Measurements from ENCODE around the gene NPAS1. TPM values are rescaled to one million over a fixed set of nuclear protein-coding genes. Genes with fewer than 3 reads are reported as not detected.

Gene NPAS1
- total and polyA plus RNA-seq, 2 donors, result 0.16 to 0.18 TPM

GRCh38 chr19:47057328-47057727 lies 37.7 kb downstream of the NPAS1 start:
- DNase-seq (ENCODE audit: extremely low spot score), result peak; percentile 10
- Histone ChIP-seq H3K27ac (ENCODE audit: low read depth) (no peak overlapping the region), H3K4me1 (ENCODE audit: insufficient read depth) (no peaks in the 10 kb centered on the region), H3K36me3 (ENCODE audit: insufficient read depth) (no peaks in the 10 kb centered on the region), H3K4me3 (ENCODE audit: low read depth, low read length) (no peak overlapping the region)
- 56% methylated on average over 2 of the region's 2 CpGs for WGBS

DNA sequence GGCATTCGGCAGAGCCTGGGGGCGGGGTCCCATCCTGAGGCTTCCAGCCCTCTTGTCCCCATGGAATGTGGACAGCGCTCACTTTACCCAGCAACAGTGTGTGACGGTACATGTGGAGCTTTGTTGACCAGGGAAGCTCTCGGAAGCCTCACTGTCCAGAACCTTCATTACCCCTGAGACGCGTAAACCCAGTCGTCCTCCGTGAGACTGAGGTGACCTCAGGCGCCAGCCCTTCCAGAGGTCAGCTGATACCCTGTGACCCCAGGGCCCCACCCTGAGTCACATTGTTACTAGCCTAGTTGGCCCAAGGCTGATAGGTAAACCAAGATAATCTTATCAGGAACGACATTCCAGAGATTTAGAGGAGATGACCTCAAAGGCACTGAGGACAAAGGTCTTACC lies 39.0 kb downstream of the NPAS1 start:
- H3K4me1 ChIP-seq (ENCODE audit: insufficient read depth), result no peaks in the 10 kb centered on the region
- 52% methylated on average over 11 of the region's 11 CpGs for WGBS
- H3K4me3 ChIP-seq (ENCODE audit: low read depth, low read length), result no peak overlapping the region
- H3K36me3 ChIP-seq (ENCODE audit: insufficient read depth), result no peaks in the 10 kb centered on the region
- DNase-seq (ENCODE audit: extremely low spot score), result no peak
- H3K27ac ChIP-seq (ENCODE audit: low read depth), result no peak overlapping the region

- 79% methylated on average over 6 of the region's 6 CpGs for WGBS
- DNase-seq (ENCODE audit: extremely low spot score), result no peak
- no peak overlapping the region for H3K27ac ChIP-seq (ENCODE audit: low read depth)
- H3K36me3 ChIP-seq (ENCODE audit: insufficient read depth), result peaks cover 6% of the 10 kb centered on the region
- H3K4me1 ChIP-seq (ENCODE audit: insufficient read depth), result no peaks in the 10 kb centered on the region
- H3K4me3 ChIP-seq (ENCODE audit: low read depth, low read length), result no peak overlapping the region
Observed at GRCh38 chr19:47063874-47064273, 44.2 kb downstream of the NPAS1 start.

DNA sequence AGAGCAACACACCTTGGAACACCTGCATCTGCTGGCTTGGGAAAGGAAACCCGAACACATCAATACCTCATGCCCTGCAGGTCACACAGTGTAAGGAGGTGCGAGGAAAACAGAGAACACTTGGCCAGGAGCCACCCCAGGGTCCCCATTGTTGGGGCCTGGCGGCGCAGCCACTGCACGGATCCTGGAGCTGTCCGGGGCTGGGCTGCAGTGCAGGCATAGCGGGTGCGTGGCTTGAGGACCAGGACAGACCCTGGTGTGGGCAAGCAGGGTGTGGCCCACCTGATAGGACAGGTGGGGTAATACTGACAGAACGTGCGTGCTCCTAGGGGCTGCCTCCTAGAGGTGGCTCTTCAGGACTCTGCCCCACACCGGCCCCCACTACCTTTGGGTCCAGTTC lies 45.6 kb downstream of the NPAS1 start:
- Histone ChIP-seq H3K36me3 (ENCODE audit: insufficient read depth) (peaks cover 6% of the 10 kb centered on the region), H3K27ac (ENCODE audit: low read depth) (no peak overlapping the region), H3K4me1 (ENCODE audit: insufficient read depth) (no peaks in the 10 kb centered on the region), H3K4me3 (ENCODE audit: low read depth, low read length) (no peak overlapping the region)
- no peak for DNase-seq (ENCODE audit: extremely low spot score)
- 87% methylated on average over 11 of the region's 11 CpGs for WGBS

- no peak for DNase-seq (ENCODE audit: extremely low spot score)
- H3K4me3 ChIP-seq (ENCODE audit: low read depth, low read length), result no peak overlapping the region
- 92% methylated on average over 61 of the region's 61 CpGs for WGBS
- no peaks in the 10 kb centered on the region for H3K4me1 ChIP-seq (ENCODE audit: insufficient read depth)
- H3K36me3 ChIP-seq (ENCODE audit: insufficient read depth), result peaks cover 11% of the 10 kb centered on the region
- no peak overlapping the region for H3K27ac ChIP-seq (ENCODE audit: low read depth)
Observed at GRCh38 chr19:47066376-47067214, 47.0 kb downstream of the NPAS1 start.

DNA sequence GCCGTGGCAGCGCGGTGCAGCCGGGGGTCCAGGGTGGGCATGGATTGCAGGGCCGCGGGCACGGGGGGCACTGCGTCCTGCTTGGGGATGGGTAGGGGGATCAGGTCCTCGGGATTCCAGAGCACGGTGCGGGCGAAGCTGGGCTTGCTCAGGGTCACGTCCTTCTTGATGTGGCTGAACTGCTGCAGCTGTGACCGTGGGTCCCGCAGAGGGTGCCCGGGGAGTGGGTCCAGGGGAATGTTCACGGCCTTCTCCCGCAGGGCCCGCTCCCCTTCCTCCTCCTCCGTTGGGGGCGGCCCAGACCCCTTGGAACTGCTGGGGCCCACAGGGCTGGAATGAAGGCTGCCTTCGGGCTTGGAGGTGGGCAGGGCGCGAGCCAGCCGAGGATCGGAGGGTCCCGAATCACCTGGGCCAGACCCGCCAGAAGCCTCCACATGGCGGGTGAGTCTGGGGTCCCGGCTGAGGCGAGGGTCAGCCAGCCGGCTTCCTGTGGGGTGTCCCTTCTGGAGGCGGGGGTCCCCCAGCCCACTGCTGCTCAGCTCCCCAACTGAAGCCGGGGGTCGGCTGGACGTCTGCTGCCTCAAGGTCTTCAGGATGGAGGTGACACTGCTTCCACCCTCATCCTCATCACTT lies 47.7 kb downstream of the NPAS1 start:
- DNase-seq (ENCODE audit: extremely low spot score), result no peak
- Histone ChIP-seq H3K4me3 (ENCODE audit: low read depth, low read length) (no peak overlapping the region), H3K4me1 (ENCODE audit: insufficient read depth) (no peaks in the 10 kb centered on the region), H3K27ac (ENCODE audit: low read depth) (no peak overlapping the region), H3K36me3 (ENCODE audit: insufficient read depth) (peaks cover 11% of the 10 kb centered on the region)
- 94% methylated on average over 36 of the region's 36 CpGs for WGBS

DNA sequence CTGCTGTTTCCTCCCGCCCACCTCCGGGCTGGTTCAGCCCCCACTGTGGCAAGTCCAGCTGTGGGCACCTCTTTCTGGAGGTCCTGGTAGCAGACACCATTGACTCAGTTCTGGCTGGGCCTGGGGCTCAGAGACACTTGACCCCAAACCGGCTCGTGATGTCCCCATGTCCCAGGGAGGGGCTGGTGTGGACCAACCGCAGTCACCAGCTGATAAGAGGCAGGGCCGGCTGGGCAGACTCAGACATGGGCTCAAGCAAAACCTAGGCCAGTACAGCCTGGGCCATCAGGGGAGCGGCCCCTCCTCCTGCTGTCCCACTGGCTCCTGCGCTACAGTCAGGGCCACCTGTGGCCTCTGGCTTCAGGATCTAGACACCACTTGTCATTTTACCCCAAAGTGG lies 48.6 kb downstream of the NPAS1 start:
- H3K27ac ChIP-seq (ENCODE audit: low read depth), result no peak overlapping the region
- peaks cover 11% of the 10 kb centered on the region for H3K36me3 ChIP-seq (ENCODE audit: insufficient read depth)
- DNase-seq (ENCODE audit: extremely low spot score), result no peak
- no peak overlapping the region for H3K4me3 ChIP-seq (ENCODE audit: low read depth, low read length)
- H3K4me1 ChIP-seq (ENCODE audit: insufficient read depth), result no peaks in the 10 kb centered on the region
- WGBS, result 84% methylated on average over 8 of the region's 8 CpGs

DNA sequence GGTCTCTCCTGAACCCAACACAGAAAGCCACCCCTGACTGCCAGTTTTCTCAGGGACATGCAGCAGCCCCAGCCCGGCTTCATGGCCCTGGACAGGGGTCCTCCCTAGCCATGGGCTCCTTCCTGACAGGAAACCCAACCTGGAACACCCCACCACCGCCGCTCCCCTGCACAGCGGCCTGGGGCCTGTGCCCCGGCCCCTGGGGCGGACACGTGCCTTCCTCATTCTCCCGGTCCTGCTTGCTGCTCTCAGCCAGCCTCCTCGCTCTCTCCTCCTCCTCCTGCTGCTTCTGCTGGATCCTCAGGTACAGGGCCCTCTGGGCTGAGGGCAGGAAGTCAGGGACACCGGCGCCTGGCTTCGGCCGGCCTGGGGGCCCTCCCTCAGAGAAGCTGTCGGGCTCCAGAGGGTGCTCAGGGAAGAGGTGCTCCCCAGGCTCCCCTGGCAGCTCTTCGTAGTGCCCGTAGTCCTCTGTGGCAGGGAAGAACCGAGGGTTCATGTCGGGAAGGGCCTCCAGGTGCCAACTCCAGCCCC lies 49.3 kb downstream of the NPAS1 start:
- no peak overlapping the region for H3K4me3 ChIP-seq (ENCODE audit: low read depth, low read length)
- H3K36me3 ChIP-seq (ENCODE audit: insufficient read depth), result peaks cover 11% of the 10 kb centered on the region
- no peaks in the 10 kb centered on the region for H3K4me1 ChIP-seq (ENCODE audit: insufficient read depth)
- DNase-seq (ENCODE audit: extremely low spot score), result no peak
- H3K27ac ChIP-seq (ENCODE audit: low read depth), result no peak overlapping the region
- WGBS, result 89% methylated on average over 18 of the region's 18 CpGs

DNA sequence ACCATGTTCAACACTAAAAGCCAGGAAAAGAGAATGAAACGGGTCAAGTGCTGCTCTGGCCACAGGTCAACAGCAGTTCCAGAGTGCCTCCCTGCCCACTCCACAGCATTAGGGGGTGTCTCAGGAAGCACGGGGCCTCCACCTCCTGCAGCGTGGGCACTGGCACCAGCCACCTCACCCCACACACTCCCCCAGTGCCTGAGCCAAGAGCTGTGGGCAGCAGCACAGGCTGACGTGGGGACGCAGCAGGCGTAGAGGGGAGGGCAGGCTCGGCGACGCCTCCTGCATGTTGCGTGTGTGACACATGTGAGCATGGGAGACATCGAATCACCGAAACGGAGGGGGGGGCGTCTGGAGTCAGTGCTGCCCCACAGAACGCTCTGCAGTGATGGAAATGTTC lies 50.2 kb downstream of the NPAS1 start:
- DNase-seq (ENCODE audit: extremely low spot score), result no peak
- H3K36me3 ChIP-seq (ENCODE audit: insufficient read depth), result peaks cover 11% of the 10 kb centered on the region
- 86% methylated on average over 15 of the region's 15 CpGs for WGBS
- no peak overlapping the region for H3K4me3 ChIP-seq (ENCODE audit: low read depth, low read length)
- no peaks in the 10 kb centered on the region for H3K4me1 ChIP-seq (ENCODE audit: insufficient read depth)
- H3K27ac ChIP-seq (ENCODE audit: low read depth), result no peak overlapping the region

DNA sequence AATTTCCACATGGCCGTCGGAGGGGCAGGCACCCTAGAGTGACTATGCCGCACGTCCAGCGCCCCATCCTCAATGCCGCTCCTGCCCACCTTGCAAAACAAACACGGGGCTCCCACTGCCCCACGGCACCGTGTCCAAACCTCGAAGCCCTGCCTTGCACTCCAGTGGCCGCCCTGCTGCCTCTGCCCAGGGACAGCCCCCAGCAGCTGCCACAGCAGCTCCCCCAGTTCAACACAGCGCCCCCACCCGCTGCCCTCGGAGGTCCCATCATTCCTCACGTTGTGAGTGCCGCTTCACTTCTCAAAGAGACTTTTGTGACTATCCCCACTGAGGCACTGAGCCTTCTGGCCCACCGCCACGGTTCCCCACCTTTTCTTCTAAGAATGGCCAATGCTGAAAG lies 51.1 kb downstream of the NPAS1 start:
- Histone ChIP-seq H3K4me3 (ENCODE audit: low read depth, low read length) (no peak overlapping the region), H3K36me3 (ENCODE audit: insufficient read depth) (peaks cover 11% of the 10 kb centered on the region), H3K27ac (ENCODE audit: low read depth) (no peak overlapping the region), H3K4me1 (ENCODE audit: insufficient read depth) (no peaks in the 10 kb centered on the region)
- no peak for DNase-seq (ENCODE audit: extremely low spot score)
- WGBS, result 91% methylated on average over 18 of the region's 18 CpGs

DNA sequence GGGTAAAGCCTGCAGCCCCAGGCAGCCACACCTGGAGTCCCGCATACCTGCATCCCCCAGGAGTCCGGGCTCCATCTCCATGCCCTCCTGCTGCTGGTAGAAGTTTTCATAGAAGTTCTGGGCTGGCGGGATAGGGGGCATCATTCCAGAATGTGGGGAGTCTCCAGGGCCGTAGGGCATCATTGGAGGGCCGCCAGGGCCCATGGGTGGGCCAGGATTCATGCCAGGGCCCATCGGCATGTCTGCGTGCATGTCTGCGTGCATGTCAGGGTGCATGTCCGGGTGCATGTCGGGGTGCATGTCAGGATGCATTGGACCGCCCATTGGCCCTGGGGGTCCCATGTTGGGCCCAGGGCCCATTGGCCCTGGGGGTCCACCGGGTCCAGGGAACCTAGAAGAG lies 52.1 kb downstream of the NPAS1 start:
- H3K4me1 ChIP-seq (ENCODE audit: insufficient read depth), result no peaks in the 10 kb centered on the region
- no peak overlapping the region for H3K27ac ChIP-seq (ENCODE audit: low read depth)
- no peak overlapping the region for H3K4me3 ChIP-seq (ENCODE audit: low read depth, low read length)
- no peak for DNase-seq (ENCODE audit: extremely low spot score)
- WGBS, result 84% methylated on average over 12 of the region's 12 CpGs
- peaks cover 9% of the 10 kb centered on the region for H3K36me3 ChIP-seq (ENCODE audit: insufficient read depth)

DNA sequence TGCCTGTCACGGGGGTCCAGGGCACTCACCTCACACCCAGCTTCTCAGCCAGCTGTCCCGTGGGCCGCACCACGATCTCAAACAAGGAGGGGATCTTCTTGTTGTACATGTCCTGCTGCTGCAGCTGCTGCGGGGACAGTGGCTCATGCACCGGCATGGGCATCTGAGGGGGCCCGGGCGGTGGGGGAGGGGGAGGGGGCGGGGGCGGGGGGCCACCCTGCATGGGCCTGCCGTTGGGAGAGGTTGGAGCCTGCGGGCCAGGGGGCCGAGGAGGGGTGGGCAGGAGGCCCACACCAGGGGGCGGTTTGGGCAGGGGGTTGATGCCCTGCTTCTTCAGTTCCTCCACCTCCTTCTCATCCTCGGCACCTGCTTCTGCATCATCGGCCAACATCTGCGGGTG lies 52.7 kb downstream of the NPAS1 start:
- Histone ChIP-seq H3K4me3 (ENCODE audit: low read depth, low read length) (no peak overlapping the region), H3K36me3 (ENCODE audit: insufficient read depth) (peaks cover 6% of the 10 kb centered on the region), H3K27ac (ENCODE audit: low read depth) (no peak overlapping the region), H3K4me1 (ENCODE audit: insufficient read depth) (no peaks in the 10 kb centered on the region)
- no peak for DNase-seq (ENCODE audit: extremely low spot score)
- 93% methylated on average over 17 of the region's 17 CpGs for WGBS

DNA sequence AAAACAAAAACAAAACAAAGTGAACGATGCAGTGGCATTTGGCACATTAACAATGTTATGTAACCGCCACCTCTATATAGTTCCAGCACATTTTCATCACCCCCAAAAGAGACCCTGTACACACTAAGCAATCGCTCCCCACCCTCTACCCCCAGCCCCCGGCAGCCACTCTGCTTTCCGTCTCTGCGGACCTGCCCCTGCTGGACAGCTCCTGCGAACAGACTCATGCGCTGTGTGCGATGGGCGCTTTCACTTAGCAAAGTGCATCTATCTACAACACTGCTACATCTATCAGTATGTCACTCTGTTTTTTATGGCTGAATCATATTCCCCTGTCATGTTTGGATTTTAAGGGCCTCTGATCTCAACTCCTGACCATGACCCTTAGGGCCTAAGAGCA lies 53.9 kb downstream of the NPAS1 start:
- WGBS, result 91% methylated on average over 10 of the region's 10 CpGs
- Histone ChIP-seq H3K36me3 (ENCODE audit: insufficient read depth) (peaks cover 5% of the 10 kb centered on the region), H3K4me1 (ENCODE audit: insufficient read depth) (no peaks in the 10 kb centered on the region), H3K4me3 (ENCODE audit: low read depth, low read length) (no peak overlapping the region), H3K27ac (ENCODE audit: low read depth) (no peak overlapping the region)
- no peak for DNase-seq (ENCODE audit: extremely low spot score)

DNA sequence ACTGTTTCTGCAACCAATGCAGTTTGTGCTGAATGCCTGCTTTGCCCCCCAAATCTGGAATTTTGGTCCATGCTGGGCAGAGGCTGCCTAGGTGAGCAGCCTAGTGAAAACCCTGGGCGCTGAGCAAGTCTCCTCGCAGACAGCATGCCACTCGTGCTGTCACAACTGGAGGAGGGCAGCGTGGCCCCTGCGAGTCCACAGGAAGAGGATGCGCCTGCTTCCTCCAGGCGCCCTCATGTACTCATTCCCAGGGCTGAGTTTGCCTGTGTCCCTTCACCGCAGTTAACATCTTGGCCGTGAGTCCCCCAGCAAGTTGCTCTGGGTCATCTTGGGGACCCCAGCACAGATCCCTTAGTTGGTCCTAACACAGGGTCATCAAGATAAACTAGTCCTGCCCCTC lies 55.0 kb downstream of the NPAS1 start:
- H3K4me1 ChIP-seq (ENCODE audit: insufficient read depth), result no peaks in the 10 kb centered on the region
- H3K36me3 ChIP-seq (ENCODE audit: insufficient read depth), result peaks cover 5% of the 10 kb centered on the region
- 85% methylated on average over 9 of the region's 9 CpGs for WGBS
- H3K4me3 ChIP-seq (ENCODE audit: low read depth, low read length), result no peak overlapping the region
- H3K27ac ChIP-seq (ENCODE audit: low read depth), result no peak overlapping the region
- DNase-seq (ENCODE audit: extremely low spot score), result no peak
